ENCODE measurements around the gene OTUD3. TPM values are rescaled to one million over a fixed set of nuclear protein-coding genes. Genes with fewer than 3 reads are reported as not detected.

OTUD3 gene
- total and polyA plus RNA-seq, 2 of the 4 experiments (the other 2 are of a cell fraction): 2.9 to 3.1 TPM

- Histone ChIP-seq H2AK9ac (replicated peaks; ENCODE audit: low read depth, low read length, poor library complexity) (no peak overlapping the region), H2BK15ac (ENCODE audit: low read depth, low read length) (no peak overlapping the region), H3K27ac (ENCODE audit: insufficient read depth, low read length) (no peak overlapping the region), H3K79me1 (ENCODE audit: low read depth in 1 of 2, low read length in 2 of 2) (no peaks in the 10 kb centered on the region), H3K4ac (ENCODE audit: low read depth, low read length) (no peak overlapping the region), H3K4me1 (ENCODE audit: control insufficient read depth, insufficient read depth, low read length) (no peaks in the 10 kb centered on the region), H3K36me3 (ENCODE audit: control insufficient read depth, insufficient read depth, low read length) (no peaks in the 10 kb centered on the region), H3K23ac (ENCODE audit: low read depth, low read length) (no peak overlapping the region), H3K4me2 (ENCODE audit: low read depth, low read length) (no peak overlapping the region), H3K18ac (ENCODE audit: low read depth, low read length) (no peak overlapping the region), H2BK20ac (ENCODE audit: low read depth, low read length) (no peak overlapping the region), H3K27me3 (ENCODE audit: control insufficient read depth, insufficient read depth, low read length) (peaks cover 4% of the 10 kb centered on the region; the same call in 1 of the 2 replicates), H3K9ac (ENCODE audit: low read depth, low read length) (no peak overlapping the region), H3K56ac (ENCODE audit: extremely low read depth, insufficient read depth, low read length) (no peak overlapping the region), H4K5ac (ENCODE audit: low read depth, low read length) (no peak overlapping the region), H4K8ac (ENCODE audit: low read depth in 2 of 2, low read length in 2 of 2) (no peak overlapping the region), H3K14ac (replicated peaks; ENCODE audit: low read depth, low read length) (no peak overlapping the region), H3K4me3 (ENCODE audit: insufficient read depth, low read depth, low read length) (no peak overlapping the region), H4K20me1 (ENCODE audit: insufficient read depth, low read length) (no peaks in the 10 kb centered on the region), H2AFZ (replicated peaks; ENCODE audit: low read length, poor library complexity) (no peak overlapping the region), H3K9me1 (ENCODE audit: insufficient read depth, low read length) (no peaks in the 10 kb centered on the region), H4K91ac (ENCODE audit: insufficient read depth, low read depth, low read length) (no peak overlapping the region), H2AK5ac (ENCODE audit: low read depth, low read length) (no peak overlapping the region), H2BK5ac (ENCODE audit: low read depth, low read length, poor library complexity, severe bottlenecking) (no peak overlapping the region), H3K9me3 (ENCODE audit: control insufficient read depth, insufficient read depth, low read length) (no peaks in the 10 kb centered on the region), H2BK120ac (ENCODE audit: low read depth, low read length) (no peak overlapping the region)
- ATAC-seq (ENCODE audit: low read depth) (no peak), DNase-seq (no peak)
- dilution Hi-C loops (cut with HindIII; ENCODE audit: low sequenced_read_pairs, unreplicated experiment): no loop called here
- ChIA-PET POLR2A (ENCODE audit: unreplicated experiment) (no interaction called here), CTCF (interaction anchor here (0.6 kb wide), 1 partner anchor 60 kb away, joined by 4 read pairs; no protein-coding TSS in a partner anchor)
- TF ChIP-seq CEBPB (IDR thresholded peaks at IDR 0.05; ENCODE audit: low read depth, low read length) (no peak), FOS (IDR thresholded peaks at IDR 0.05; ENCODE audit: low read depth, low read length) (no peak), POLR2A (IDR thresholded peaks at IDR 0.05; ENCODE audit: low read depth, low read length) (no peak), RFX5 (IDR thresholded peaks at IDR 0.05; ENCODE audit: low read depth, low read length) (no peak), CHD1 (IDR thresholded peaks at IDR 0.05; ENCODE audit: low read depth, low read length) (no peak), BHLHE40 (IDR thresholded peaks at IDR 0.05; ENCODE audit: low read depth, low read length) (no peak), MXI1 (IDR thresholded peaks at IDR 0.05; ENCODE audit: borderline replicate concordance, low read depth, low read length) (no peak), RCOR1 (IDR thresholded peaks at IDR 0.05; ENCODE audit: insufficient replicate concordance, low read length) (no peak), NFE2L2 (IDR thresholded peaks at IDR 0.05; ENCODE audit: low read depth, low read length) (no peak), SMC3 (IDR thresholded peaks at IDR 0.05; ENCODE audit: low read depth, low read length) (no peak), MAZ (IDR thresholded peaks at IDR 0.05; ENCODE audit: borderline replicate concordance, low read depth, low read length) (no peak), MAFK (IDR thresholded peaks at IDR 0.05; ENCODE audit: low read depth, low read length) (no peak), RAD21 (IDR thresholded peaks at IDR 0.05; ENCODE audit: low read length) (no peak)
- TF ChIP-seq, protein P1, sequence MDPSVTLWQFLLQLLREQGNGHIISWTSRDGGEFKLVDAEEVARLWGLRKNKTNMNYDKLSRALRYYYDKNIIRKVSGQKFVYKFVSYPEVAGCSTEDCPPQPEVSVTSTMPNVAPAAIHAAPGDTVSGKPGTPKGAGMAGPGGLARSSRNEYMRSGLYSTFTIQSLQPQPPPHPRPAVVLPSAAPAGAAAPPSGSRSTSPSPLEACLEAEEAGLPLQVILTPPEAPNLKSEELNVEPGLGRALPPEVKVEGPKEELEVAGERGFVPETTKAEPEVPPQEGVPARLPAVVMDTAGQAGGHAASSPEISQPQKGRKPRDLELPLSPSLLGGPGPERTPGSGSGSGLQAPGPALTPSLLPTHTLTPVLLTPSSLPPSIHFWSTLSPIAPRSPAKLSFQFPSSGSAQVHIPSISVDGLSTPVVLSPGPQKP (IDR thresholded peaks at IDR 0.05; ENCODE audit: borderline replicate concordance, low read depth, low read length): no peak
- TF ChIP-seq, protein P2, sequence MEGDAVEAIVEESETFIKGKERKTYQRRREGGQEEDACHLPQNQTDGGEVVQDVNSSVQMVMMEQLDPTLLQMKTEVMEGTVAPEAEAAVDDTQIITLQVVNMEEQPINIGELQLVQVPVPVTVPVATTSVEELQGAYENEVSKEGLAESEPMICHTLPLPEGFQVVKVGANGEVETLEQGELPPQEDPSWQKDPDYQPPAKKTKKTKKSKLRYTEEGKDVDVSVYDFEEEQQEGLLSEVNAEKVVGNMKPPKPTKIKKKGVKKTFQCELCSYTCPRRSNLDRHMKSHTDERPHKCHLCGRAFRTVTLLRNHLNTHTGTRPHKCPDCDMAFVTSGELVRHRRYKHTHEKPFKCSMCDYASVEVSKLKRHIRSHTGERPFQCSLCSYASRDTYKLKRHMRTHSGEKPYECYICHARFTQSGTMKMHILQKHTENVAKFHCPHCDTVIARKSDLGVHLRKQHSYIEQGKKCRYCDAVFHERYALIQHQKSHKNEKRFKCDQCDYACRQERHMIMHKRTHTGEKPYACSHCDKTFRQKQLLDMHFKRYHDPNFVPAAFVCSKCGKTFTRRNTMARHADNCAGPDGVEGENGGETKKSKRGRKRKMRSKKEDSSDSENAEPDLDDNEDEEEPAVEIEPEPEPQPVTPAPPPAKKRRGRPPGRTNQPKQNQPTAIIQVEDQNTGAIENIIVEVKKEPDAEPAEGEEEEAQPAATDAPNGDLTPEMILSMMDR (conservative IDR thresholded peaks at IDR 0.05; ENCODE audit: low read depth, low read length): no peak
- TF ChIP-seq, protein P3, sequence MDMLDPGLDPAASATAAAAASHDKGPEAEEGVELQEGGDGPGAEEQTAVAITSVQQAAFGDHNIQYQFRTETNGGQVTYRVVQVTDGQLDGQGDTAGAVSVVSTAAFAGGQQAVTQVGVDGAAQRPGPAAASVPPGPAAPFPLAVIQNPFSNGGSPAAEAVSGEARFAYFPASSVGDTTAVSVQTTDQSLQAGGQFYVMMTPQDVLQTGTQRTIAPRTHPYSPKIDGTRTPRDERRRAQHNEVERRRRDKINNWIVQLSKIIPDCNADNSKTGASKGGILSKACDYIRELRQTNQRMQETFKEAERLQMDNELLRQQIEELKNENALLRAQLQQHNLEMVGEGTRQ (IDR thresholded peaks at IDR 0.05; ENCODE audit: low read depth, low read length): no peak
- 88% methylated on average over 1 of the region's 1 CpG; no CpG with 5 or more reads in 1 of the 2 experiments for WGBS, 2 experiments (ENCODE audit: extremely low coverage in 2 of 2, insufficient read length in 1 of 2)
- in situ Hi-C loops (cut with MboI; ENCODE audit: low sequenced_read_pairs): no loop called here
- intact Hi-C loops (cut with micrococcal nuclease): no loop called here
- no TSS peak for BruUV-seq (replicated peaks)
Observed at GRCh38 chr1:19938472-19938871, 56.3 kb downstream of the OTUD3 start.

All from IMR-90 (cell line).